A673 (cell line): Measurements from ENCODE around the gene IQUB. TPM values are rescaled to one million over a fixed set of nuclear protein-coding genes. Genes with fewer than 3 reads are reported as not detected.

Experiments used
- BruUV-seq: library from RNA; stranded (reverse); fragments of 400-500 nt; replicated peaks from 2 replicates; lab custom pipeline; 2021; lab: Mats Ljungman, UMichigan
- CTCF ChIA-PET: fragments of 300-600 bp; sonication (Branson Sonifier 250); formaldehyde crosslinking; loops from one replicate; lab custom pipeline; 2022; ENCODE audit warnings: antibody characterized with exemption; lab: Charles Lee
- POLR2A ChIA-PET: fragments of 300-600 bp; sonication (Branson Sonifier 250); formaldehyde crosslinking; loops from one replicate; lab custom pipeline; 2022; ENCODE audit warnings: antibody characterized with exemption; ENCODE audit not compliant: low non-redundant PET; lab: Charles Lee
- DNase-seq: peaks from one replicate; pipeline ENCODE4 v3.0.0-alpha.2; 2015; ENCODE audit warnings: low spot score
- H3K27ac ChIP-seq: fragments of 200-600 bp; sonication (generic); 2 replicates; pipeline ENCODE4 v1.5.1; 2016; ENCODE audit warnings: mixed run types, low read depth, mild to moderate bottlenecking, mixed read lengths, antibody characterized with exemption, low read length; ENCODE audit not compliant: poor library complexity, severe bottlenecking
- H3K27me3 ChIP-seq: fragments of 200-600 bp; sonication (generic); replicated peaks from 2 replicates; pipeline ENCODE4 v1.6.1; 2017; ENCODE audit warnings: mixed run types, low read depth, mild to moderate bottlenecking, mixed read lengths, antibody characterized with exemption, low read length; ENCODE audit not compliant: insufficient read depth, poor library complexity
- H3K36me3 ChIP-seq: fragments of 200-600 bp; sonication (generic); 2 replicates; pipeline ENCODE4 v1.6.1; 2016; ENCODE audit warnings: mixed run types, mild to moderate bottlenecking, mixed read lengths, antibody characterized with exemption, low read length; ENCODE audit not compliant: insufficient read depth, poor library complexity, severe bottlenecking
- H3K4me1 ChIP-seq: fragments of 200-600 bp; sonication (generic); 2 replicates; pipeline ENCODE4 v1.6.1; 2017; ENCODE audit warnings: mixed run types, mild to moderate bottlenecking, mixed read lengths, antibody characterized with exemption, low read length; ENCODE audit not compliant: insufficient read depth, poor library complexity, severe bottlenecking
- H3K4me3 ChIP-seq: fragments of 200-600 bp; sonication (generic); 2 replicates; pipeline ENCODE4 v1.5.1; 2016; ENCODE audit warnings: low read depth, mixed run types, mild to moderate bottlenecking, mixed read lengths, low read length; ENCODE audit not compliant: poor library complexity, severe bottlenecking
- H3K9me3 ChIP-seq: fragments of 200-600 bp; sonication (generic); 2 replicates; pipeline ENCODE4 v1.6.1; 2016; ENCODE audit warnings: mixed run types, low read depth, mild to moderate bottlenecking, mixed read lengths, antibody characterized with exemption, low read length; ENCODE audit not compliant: poor library complexity, severe bottlenecking
- EZH2 ChIP-seq: fragments of 200-600 bp; sonication (generic); IDR thresholded peaks from 2 replicates; pipeline ENCODE4 v1.6.1; 2017; ENCODE audit warnings: borderline replicate concordance, low read depth, mild to moderate bottlenecking, mixed read lengths, antibody characterized with exemption, low read length; ENCODE audit not compliant: poor library complexity, severe bottlenecking
- intact Hi-C: fragments of 100-400 bp; cut with micrococcal nuclease; formaldehyde crosslinking; loops from one replicate; pipeline ENCODE4 v1.10.0; 2022; ENCODE audit not compliant: unreplicated experiment
- total RNA-seq: library from RNA; stranded (reverse); gene quantifications from 2 replicates; pipeline ENCODE4 v1.2.3, GENCODE V29; 2021
- TF ChIP-seq, protein P1 (sequence below): fragments of 300-800, 200-600 bp; sonication (generic); conservative IDR thresholded peaks from 2 replicates; pipeline ENCODE4 v1.5.1; 2017; ENCODE audit warnings: low read depth, mild to moderate bottlenecking, antibody characterized with exemption, low read length, moderate library complexity, mixed read lengths

IQUB gene
- total RNA-seq, 1 experiment from 2014 or later, result 0.62 TPM

DNA sequence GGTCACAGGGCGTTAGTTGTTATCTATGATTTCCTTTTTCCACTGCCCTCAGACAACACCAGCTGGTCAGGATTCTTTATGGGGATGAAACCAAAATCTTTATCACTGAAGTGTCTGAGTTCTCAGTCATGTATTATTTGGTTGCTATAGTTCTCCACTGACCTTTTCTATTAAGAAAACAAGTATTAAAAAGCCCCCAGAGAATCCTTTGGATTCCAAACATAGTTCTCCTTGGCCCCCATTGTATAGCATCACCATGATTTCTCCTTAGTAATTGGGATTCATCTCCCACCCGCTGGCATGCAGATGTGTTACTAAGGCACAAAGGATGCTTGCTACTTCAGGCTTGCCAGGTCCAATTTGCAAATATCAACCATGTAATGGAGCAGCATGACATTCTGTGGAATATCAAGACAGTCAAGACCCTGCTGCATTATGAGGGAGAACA, 94.3 kb downstream of the IQUB start:
- Histone ChIP-seq H3K36me3 (no peaks in the 10 kb centered on the region), H3K4me3 (no peak overlapping the region), H3K27ac (no peak overlapping the region), H3K9me3 (no peaks in the 10 kb centered on the region), H3K27me3 (no peaks in the 10 kb centered on the region), H3K4me1 (no peaks in the 10 kb centered on the region)
- intact Hi-C loops, result no loop called here
- ChIA-PET CTCF (no interaction called here), POLR2A (no interaction called here)
- no peak for DNase-seq
- TF ChIP-seq, protein P1, sequence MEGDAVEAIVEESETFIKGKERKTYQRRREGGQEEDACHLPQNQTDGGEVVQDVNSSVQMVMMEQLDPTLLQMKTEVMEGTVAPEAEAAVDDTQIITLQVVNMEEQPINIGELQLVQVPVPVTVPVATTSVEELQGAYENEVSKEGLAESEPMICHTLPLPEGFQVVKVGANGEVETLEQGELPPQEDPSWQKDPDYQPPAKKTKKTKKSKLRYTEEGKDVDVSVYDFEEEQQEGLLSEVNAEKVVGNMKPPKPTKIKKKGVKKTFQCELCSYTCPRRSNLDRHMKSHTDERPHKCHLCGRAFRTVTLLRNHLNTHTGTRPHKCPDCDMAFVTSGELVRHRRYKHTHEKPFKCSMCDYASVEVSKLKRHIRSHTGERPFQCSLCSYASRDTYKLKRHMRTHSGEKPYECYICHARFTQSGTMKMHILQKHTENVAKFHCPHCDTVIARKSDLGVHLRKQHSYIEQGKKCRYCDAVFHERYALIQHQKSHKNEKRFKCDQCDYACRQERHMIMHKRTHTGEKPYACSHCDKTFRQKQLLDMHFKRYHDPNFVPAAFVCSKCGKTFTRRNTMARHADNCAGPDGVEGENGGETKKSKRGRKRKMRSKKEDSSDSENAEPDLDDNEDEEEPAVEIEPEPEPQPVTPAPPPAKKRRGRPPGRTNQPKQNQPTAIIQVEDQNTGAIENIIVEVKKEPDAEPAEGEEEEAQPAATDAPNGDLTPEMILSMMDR, result no peak
- no peak for TF ChIP-seq EZH2
- BruUV-seq, result no TSS peak

DNA sequence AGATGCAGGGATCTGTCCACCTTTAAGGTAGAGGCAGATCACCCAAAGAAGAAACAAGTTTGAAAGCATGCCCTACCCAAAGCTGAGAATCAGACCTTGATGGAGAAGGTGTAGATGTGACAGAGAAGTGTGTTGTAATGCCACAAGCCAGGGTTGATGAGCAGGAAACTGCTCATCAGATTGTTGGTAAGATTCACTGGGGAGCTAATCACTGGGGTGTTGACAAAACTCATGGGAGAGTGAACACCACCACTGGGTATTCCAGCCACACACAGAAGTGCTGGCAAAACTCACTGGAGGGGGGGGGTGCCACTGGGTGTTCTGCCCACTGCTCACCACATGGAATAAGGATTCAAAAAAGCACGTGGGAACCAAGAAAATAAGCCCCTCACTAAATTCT, 95.2 kb downstream of the IQUB start:
- intact Hi-C loops, result no loop called here
- ChIA-PET CTCF (no interaction called here), POLR2A (no interaction called here)
- no peak for DNase-seq
- H3K9me3 ChIP-seq, result no peaks in the 10 kb centered on the region
- H3K27me3 ChIP-seq, result no peaks in the 10 kb centered on the region
- no peaks in the 10 kb centered on the region for H3K36me3 ChIP-seq
- BruUV-seq, result no TSS peak
- no peaks in the 10 kb centered on the region for H3K4me1 ChIP-seq
- H3K4me3 ChIP-seq, result no peak overlapping the region
- TF ChIP-seq, protein P1, result no peak
- TF ChIP-seq EZH2, result no peak
- H3K27ac ChIP-seq, result no peak overlapping the region

DNA sequence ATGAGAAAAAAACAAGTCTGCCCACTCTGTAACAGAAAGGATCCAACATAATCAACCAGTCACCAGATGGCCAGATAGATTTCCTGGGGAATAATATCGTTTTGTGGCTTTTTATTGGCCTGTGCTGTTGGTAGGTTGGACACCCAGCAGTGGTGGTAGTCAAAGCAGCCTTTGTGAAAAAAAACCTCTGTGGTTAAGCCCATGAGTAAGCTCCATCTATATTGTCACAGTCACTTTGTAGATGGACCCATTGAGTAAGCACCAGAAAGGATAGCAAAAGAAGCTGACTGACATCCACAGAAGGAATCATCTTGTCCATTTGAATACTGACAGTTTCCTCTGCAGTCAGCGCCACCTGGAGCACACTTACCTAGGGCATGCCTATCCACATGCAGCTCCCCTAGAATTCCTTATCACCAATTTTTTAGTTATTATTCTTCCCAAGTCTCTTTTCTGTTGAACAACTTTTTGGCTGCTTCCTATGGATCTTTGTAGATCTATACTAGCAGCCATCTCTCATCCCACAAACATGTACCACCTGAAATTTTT, 96.9 kb downstream of the IQUB start:
- intact Hi-C loops, result no loop called here
- Histone ChIP-seq H3K4me1 (no peaks in the 10 kb centered on the region), H3K27me3 (no peaks in the 10 kb centered on the region), H3K27ac (no peak overlapping the region), H3K9me3 (no peaks in the 10 kb centered on the region), H3K4me3 (no peak overlapping the region), H3K36me3 (no peaks in the 10 kb centered on the region)
- BruUV-seq, result no TSS peak
- no peak for DNase-seq
- CTCF ChIA-PET, result no interaction called here
- POLR2A ChIA-PET, result no interaction called here
- no peak for TF ChIP-seq EZH2
- TF ChIP-seq, protein P1, result no peak
